Coronary artery (tissue), 2 donors: ENCODE results near the gene SOS2.

Experiments used
- DNase-seq: peaks from one replicate; pipeline ENCODE4 v3.0.0-alpha.2; 2017; ENCODE audit warnings: low spot score
- H3K27ac ChIP-seq, 2 donors: fragments of 200-600 bp; sonication (generic); one replicate each; pipeline ENCODE4 v1.5.1; 2016 to 2019
- H3K4me3 ChIP-seq: fragments of 200-600 bp; sonication (generic); 2 replicates; pipeline ENCODE4 v1.5.1; 2016; ENCODE audit warnings: mild to moderate bottlenecking, moderate library complexity
- TF ChIP-seq, protein P1 (sequence below): fragments of 200-600 bp; sonication (generic); IDR thresholded peaks from one replicate; pipeline ENCODE4 v1.5.1; 2019; ENCODE audit warnings: antibody characterized with exemption

SOS2 gene

GRCh38 chr14:50109342-50109741 is 122.0 kb downstream of the SOS2 start:
- no peak for DNase-seq
- TF ChIP-seq, protein P1, sequence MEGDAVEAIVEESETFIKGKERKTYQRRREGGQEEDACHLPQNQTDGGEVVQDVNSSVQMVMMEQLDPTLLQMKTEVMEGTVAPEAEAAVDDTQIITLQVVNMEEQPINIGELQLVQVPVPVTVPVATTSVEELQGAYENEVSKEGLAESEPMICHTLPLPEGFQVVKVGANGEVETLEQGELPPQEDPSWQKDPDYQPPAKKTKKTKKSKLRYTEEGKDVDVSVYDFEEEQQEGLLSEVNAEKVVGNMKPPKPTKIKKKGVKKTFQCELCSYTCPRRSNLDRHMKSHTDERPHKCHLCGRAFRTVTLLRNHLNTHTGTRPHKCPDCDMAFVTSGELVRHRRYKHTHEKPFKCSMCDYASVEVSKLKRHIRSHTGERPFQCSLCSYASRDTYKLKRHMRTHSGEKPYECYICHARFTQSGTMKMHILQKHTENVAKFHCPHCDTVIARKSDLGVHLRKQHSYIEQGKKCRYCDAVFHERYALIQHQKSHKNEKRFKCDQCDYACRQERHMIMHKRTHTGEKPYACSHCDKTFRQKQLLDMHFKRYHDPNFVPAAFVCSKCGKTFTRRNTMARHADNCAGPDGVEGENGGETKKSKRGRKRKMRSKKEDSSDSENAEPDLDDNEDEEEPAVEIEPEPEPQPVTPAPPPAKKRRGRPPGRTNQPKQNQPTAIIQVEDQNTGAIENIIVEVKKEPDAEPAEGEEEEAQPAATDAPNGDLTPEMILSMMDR, result no peak
- H3K27ac ChIP-seq, result no peak overlapping the region
- H3K4me3 ChIP-seq, result no peak overlapping the region

DNA sequence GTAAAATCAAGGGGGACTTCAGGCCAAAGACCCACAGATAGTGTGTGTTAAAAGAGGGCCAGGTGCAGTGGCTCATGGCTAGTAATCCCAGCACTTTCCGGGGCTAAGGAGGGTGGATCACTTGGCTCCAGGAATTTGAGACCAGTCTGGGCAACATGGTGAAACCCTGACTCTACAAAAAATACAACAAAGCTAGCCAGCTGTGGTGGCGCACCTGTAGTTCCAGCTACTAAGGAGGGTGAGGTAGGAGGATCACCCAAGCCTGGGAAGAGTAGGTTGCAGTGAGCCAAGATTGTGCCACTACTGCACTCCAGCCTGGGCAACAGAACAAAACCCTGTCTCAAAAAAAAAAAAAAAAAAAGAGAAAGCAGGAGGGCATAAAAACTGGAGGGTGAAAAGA is 123.5 kb downstream of the SOS2 start:
- no peak overlapping the region for H3K4me3 ChIP-seq
- H3K27ac ChIP-seq, result no peak overlapping the region
- no peak for DNase-seq
- TF ChIP-seq, protein P1, result no peak

GRCh38 chr14:50106178-50106577 is 125.2 kb downstream of the SOS2 start:
- TF ChIP-seq, protein P1, result no peak
- H3K27ac ChIP-seq, result no peak overlapping the region
- DNase-seq, result no peak
- no peak overlapping the region for H3K4me3 ChIP-seq

- no peak overlapping the region for H3K4me3 ChIP-seq
These were observed 127.8 kb downstream of the SOS2 start for GRCh38 chr14:50103558-50103957.

DNA sequence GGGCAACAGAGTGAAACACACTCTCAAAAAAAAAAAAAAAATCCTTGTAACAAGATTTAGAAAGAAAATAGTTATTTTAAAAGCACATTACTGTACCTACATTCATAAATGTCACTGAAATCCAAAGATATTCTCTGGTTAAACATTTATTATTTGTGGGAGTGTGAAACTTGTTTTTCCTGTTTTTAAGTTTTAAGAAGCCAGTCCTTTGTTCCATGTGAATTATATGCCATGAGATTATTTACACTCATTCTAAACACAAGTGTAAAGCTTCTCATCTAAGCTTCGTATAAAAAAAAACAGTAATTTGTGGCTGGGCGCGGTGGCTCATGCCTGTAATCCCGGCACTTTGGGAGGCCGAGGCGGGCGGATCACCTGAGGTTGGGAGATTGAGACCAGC is 130.0 kb downstream of the SOS2 start:
- TF ChIP-seq, protein P1, result no peak
- Histone ChIP-seq H3K4me3 (no peak overlapping the region), H3K27ac (no peak overlapping the region)
- no peak for DNase-seq

More at GRCh38 chr14:50103558-50103957, 127.8 kb downstream of the SOS2 start:
- TF ChIP-seq, protein P1, result no peak
- no peak overlapping the region for H3K27ac ChIP-seq
- DNase-seq, result no peak

GRCh38 chr14:50100805-50101204 is 130.6 kb downstream of the SOS2 start:
- TF ChIP-seq, protein P1, result no peak
- Histone ChIP-seq H3K4me3 (no peak overlapping the region), H3K27ac (no peak overlapping the region)
- no peak for DNase-seq

- TF ChIP-seq, protein P1, result no peak
- H3K27ac ChIP-seq, result no peak overlapping the region
- no peak for DNase-seq
These were observed 132.0 kb downstream of the SOS2 start for GRCh38 chr14:50099335-50099734.

More at GRCh38 chr14:50099335-50099734, 132.0 kb downstream of the SOS2 start:
- no peak overlapping the region for H3K4me3 ChIP-seq
